CD14-positive monocyte (primary cell): Measurements from ENCODE around the gene MTF1. TPM values are rescaled to one million over a fixed set of nuclear protein-coding genes. Genes with fewer than 3 reads are reported as not detected.

Experiments
- DNase-seq, 3 donors: peaks; one replicate each; pipeline ENCODE4 v3.0.0-alpha.2; 2011 to 2022
- H2AFZ ChIP-seq: 2 replicates; pipeline ENCODE4 v1.6.0; 2012; ENCODE audit warnings: mild to moderate bottlenecking, low read depth, low read length, inconsistent platforms; ENCODE audit not compliant: insufficient read depth, poor library complexity, severe bottlenecking
- H3K27ac ChIP-seq, 2 donors: 1 replicate in 1 of 2; 2 replicates in 1 of 2; pipeline ENCODE4 v1.5.1; 2012 to 2013; ENCODE audit warnings: low read length in 2 of 2, control low read depth in 1 of 2, inconsistent platforms in 1 of 2, low read depth in 1 of 2, mild to moderate bottlenecking in 1 of 2
- H3K27me3 ChIP-seq, 2 donors: one replicate each; pipeline versions ENCODE4 v1.6.0 to v1.6.1; 2011 to 2013; ENCODE audit warnings: low read length in 2 of 2; ENCODE audit not compliant: control insufficient read depth in 2 of 2, insufficient read depth in 2 of 2
- H3K36me3 ChIP-seq, 2 donors: replicated peaks in 1 of 2; 1 replicate in 1 of 2; 2 replicates in 1 of 2; pipeline versions ENCODE4 v1.5.1 to v1.6.1; 2012 to 2013; ENCODE audit warnings: low read length in 2 of 2, control low read depth in 1 of 2, inconsistent platforms in 1 of 2, mild to moderate bottlenecking in 1 of 2; ENCODE audit not compliant: insufficient read depth in 2 of 2, control insufficient read depth in 1 of 2
- H3K4me1 ChIP-seq, 2 donors: 1 replicate in 1 of 2; 2 replicates in 1 of 2; pipeline versions ENCODE4 v1.5.1 to v1.6.1; 2012 to 2013; ENCODE audit warnings: low read length in 2 of 2, control low read depth in 1 of 2, inconsistent platforms in 1 of 2, mild to moderate bottlenecking in 1 of 2, moderate library complexity in 1 of 2; ENCODE audit not compliant: insufficient read depth in 2 of 2, control insufficient read depth in 1 of 2
- H3K4me2 ChIP-seq: replicated peaks from 2 replicates; pipeline ENCODE3; 2012; ENCODE audit warnings: low read length, moderate library complexity, mild to moderate bottlenecking; ENCODE audit not compliant: poor library complexity, severe bottlenecking; ENCODE audit errors: extremely low read depth
- H3K4me3 ChIP-seq, 3 experiments: fragments of 200-600 bp in 1 of 3; sonication (generic) in 1 of 3; replicated peaks in 1 of 3; 1 replicate in 2 of 3; 2 replicates in 1 of 3; pipeline ENCODE4 v1.5.1; 2011 to 2013; ENCODE audit warnings: low read length in 3 of 3, mild to moderate bottlenecking in 3 of 3, control low read depth in 2 of 3, low read depth in 2 of 3, inconsistent platforms in 1 of 3, moderate library complexity in 1 of 3
- H3K79me2 ChIP-seq: 2 replicates; pipeline ENCODE4 v1.6.0; 2012; ENCODE audit warnings: mild to moderate bottlenecking, control low read depth, inconsistent platforms, low read length, moderate library complexity; ENCODE audit not compliant: insufficient read depth
- H3K9ac ChIP-seq: 2 replicates; pipeline ENCODE4 v1.6.0; 2017; ENCODE audit warnings: low read length, mild to moderate bottlenecking; ENCODE audit not compliant: insufficient read depth, poor library complexity, severe bottlenecking
- H3K9me3 ChIP-seq, 2 donors: replicated peaks in 1 of 2; 1 replicate in 1 of 2; 2 replicates in 1 of 2; pipeline versions ENCODE4 v1.5.1 to v1.6.1; 2012 to 2013; ENCODE audit warnings: low read length in 2 of 2, control low read depth in 1 of 2; ENCODE audit not compliant: control insufficient read depth in 1 of 2, insufficient read depth in 1 of 2
- H4K20me1 ChIP-seq: 2 replicates; pipeline ENCODE4 v1.6.0; 2012; ENCODE audit warnings: mild to moderate bottlenecking, low read length, control low read depth, moderate library complexity; ENCODE audit not compliant: insufficient read depth
- H3K27ac Mint-ChIP-seq, 7 donors: one replicate each; pipeline ENCODE4 v1.8.0; 2020; ENCODE audit warnings: mild to moderate bottlenecking in 7 of 7, mixed read lengths in 7 of 7, moderate library complexity in 6 of 7, inconsistent platforms in 2 of 7
- H3K27me3 Mint-ChIP-seq, 3 donors: one replicate each; pipeline ENCODE4 v1.8.0; 2021 to 2022; ENCODE audit warnings: low read depth in 3 of 3, mild to moderate bottlenecking in 3 of 3, mixed read lengths in 3 of 3, moderate library complexity in 3 of 3, inconsistent platforms in 1 of 3
- H3K36me3 Mint-ChIP-seq, 2 donors: one replicate each; pipeline ENCODE4 v1.8.0; 2020; ENCODE audit warnings: mixed read lengths in 2 of 2, inconsistent platforms in 1 of 2, mild to moderate bottlenecking in 1 of 2
- H3K4me1 Mint-ChIP-seq: one replicate; pipeline ENCODE4 v1.8.0; 2020; ENCODE audit warnings: mild to moderate bottlenecking, mixed read lengths
- H3K4me3 Mint-ChIP-seq, 2 donors: one replicate each; pipeline ENCODE4 v1.8.0; 2020; ENCODE audit warnings: mild to moderate bottlenecking in 2 of 2, mixed read lengths in 2 of 2, moderate library complexity in 1 of 2
- H3K9me3 Mint-ChIP-seq, 7 donors: one replicate each; pipeline ENCODE4 v1.8.0; 2020 to 2022; ENCODE audit warnings: mixed read lengths in 7 of 7, mild to moderate bottlenecking in 6 of 7, moderate library complexity in 6 of 7, inconsistent platforms in 2 of 7
- CTCF ChIP-seq: fragments of 200-600 bp; IDR thresholded peaks from one replicate; pipeline ENCODE4 v1.8.0; 2022; ENCODE audit warnings: antibody characterized with exemption, mild to moderate bottlenecking
- WGBS: methylation state at CpG from one replicate; pipeline ENCODE4 v1.1.5; 2013; ENCODE audit warnings: missing lambda C conversion rate; ENCODE audit not compliant: insufficient coverage; 5-methylcytosine and 5-hydroxymethylcytosine counted together
- intact Hi-C, 2 donors: fragments of 100-400 bp; cut with micrococcal nuclease; formaldehyde crosslinking; loops; one replicate each; pipeline versions ENCODE4 v1.15.0 to v1.15.1; 2023
- polyA plus RNA-seq, 3 donors: library from polyadenylated mRNA; depleted of rRNA in 1 of 3; unstranded in 2 of 3; stranded (reverse) in 1 of 3; fragments of 300-500 nt in 2 of 3; fragments of >200 nt in 1 of 3; fragmentation: Illumina TruSeq in 2 of 3; gene quantifications; 1 replicate in 2 of 3; 2 replicates in 1 of 3; pipeline ENCODE4 v1.2.3, GENCODE V29; 2012 to 2021

The MTF1 gene
- polyA plus RNA-seq, 3 donors: 17.1 to 41.0 (median 29.6) TPM

- WGBS: 96% methylated on average over 4 of the region's 6 CpGs
Observed at GRCh38 chr1:37854406-37854805, 5.0 kb downstream of the MTF1 start.

GRCh38 chr1:37853157-37853556 is 6.2 kb downstream of the MTF1 start:
- H3K27me3 ChIP-seq: no peaks in the 10 kb centered on the region
- peak overlapping the region; percentile 67 to 91 for H3K27ac ChIP-seq
- Mint-ChIP-seq H3K4me1 (peaks cover 41% of the 10 kb centered on the region), H3K36me3 (peaks cover 34 to 60% of the 10 kb centered on the region in 2 donors), H3K4me3 (peak overlapping the region in 1 of 2 donors; percentile 8), H3K27me3 (no peaks in the 10 kb centered on the region), H3K9me3 (no peaks in the 10 kb centered on the region), H3K27ac (peak overlapping the region in 1 of 7 donors; percentile 77)
- no peaks in the 10 kb centered on the region for H3K9me3 ChIP-seq
- H3K4me1 ChIP-seq: peaks cover 99 to 100% of the 10 kb centered on the region in 2 donors
- intact Hi-C loops: loop anchor here in 1 of 2 donors (10.0 kb wide), 1 partner anchor 258 kb away; the partner anchor contains the start of gene GNL2
- DNase-seq: no peak
- no peak overlapping the region for H3K9ac ChIP-seq
- H3K79me2 ChIP-seq: peaks cover 91% of the 10 kb centered on the region
- no peak overlapping the region for H2AFZ ChIP-seq
- peak overlapping the region in 1 of 3 experiments; percentile 65 for H3K4me3 ChIP-seq
- H4K20me1 ChIP-seq: peaks cover 10% of the 10 kb centered on the region
- no peak for TF ChIP-seq CTCF
- peak overlapping the region; percentile 77 for H3K4me2 ChIP-seq
- H3K36me3 ChIP-seq: peaks cover 14 to 45% of the 10 kb centered on the region in 2 donors

More at GRCh38 chr1:37854406-37854805, 5.0 kb downstream of the MTF1 start:
- Mint-ChIP-seq H3K27ac (peak overlapping the region in 5 of 7 donors; percentile 6 to 85 (median 72)), H3K27me3 (no peaks in the 10 kb centered on the region), H3K36me3 (peaks cover 33 to 58% of the 10 kb centered on the region in 2 donors), H3K4me3 (peak overlapping the region in 1 of 2 donors; percentile 69), H3K9me3 (no peaks in the 10 kb centered on the region), H3K4me1 (peaks cover 46% of the 10 kb centered on the region)
- H3K9ac ChIP-seq: no peak overlapping the region
- peaks cover 91% of the 10 kb centered on the region for H3K79me2 ChIP-seq
- no peak for DNase-seq
- H3K9me3 ChIP-seq: no peaks in the 10 kb centered on the region
- H4K20me1 ChIP-seq: peaks cover 10% of the 10 kb centered on the region
- H3K27me3 ChIP-seq: no peaks in the 10 kb centered on the region
- H2AFZ ChIP-seq: no peak overlapping the region
- intact Hi-C loops: loop anchor here in 1 of 2 donors (10.0 kb wide), 1 partner anchor 260 kb away; the partner anchor contains the start of gene GNL2
- no peak for TF ChIP-seq CTCF
- H3K27ac ChIP-seq: peak overlapping the region; percentile 44 to 91
- peaks cover 14 to 44% of the 10 kb centered on the region in 2 donors for H3K36me3 ChIP-seq
- peaks cover 94 to 97% of the 10 kb centered on the region in 2 donors for H3K4me1 ChIP-seq
- H3K4me2 ChIP-seq: peak overlapping the region; percentile 47
- peak overlapping the region in 1 of 3 experiments; percentile 45 for H3K4me3 ChIP-seq
